Ishikawa (cell line): Measurements from ENCODE around the gene AKIP1.

Experiments used
- CEBPB ChIP-seq: IDR thresholded peaks from 2 replicates; pipeline ENCODE4 v1.6.1; 2012
- CREB1 ChIP-seq: IDR thresholded peaks from 2 replicates; pipeline ENCODE4 v1.6.1; 2012; ENCODE audit warnings: low read depth
- EGR1 ChIP-seq: IDR thresholded peaks from 2 replicates; pipeline ENCODE4 v1.6.1; 2012
- EP300 ChIP-seq: IDR thresholded peaks from 2 replicates; pipeline ENCODE4 v1.6.1; 2012; ENCODE audit warnings: borderline replicate concordance
- FOXM1 ChIP-seq: IDR thresholded peaks from 2 replicates; pipeline ENCODE4 v1.6.1; 2012; ENCODE audit warnings: low read depth, borderline replicate concordance
- MAX ChIP-seq: IDR thresholded peaks from 2 replicates; pipeline ENCODE4 v1.6.1; 2012
- NFIC ChIP-seq: IDR thresholded peaks from 2 replicates; pipeline ENCODE4 v1.6.1; 2012
- RAD21 ChIP-seq: IDR thresholded peaks from 2 replicates; pipeline ENCODE4 v1.6.1; 2012; ENCODE audit warnings: low read depth
- REST ChIP-seq: IDR thresholded peaks from 2 replicates; pipeline ENCODE4 v1.6.1; 2012; ENCODE audit warnings: low read depth, mild to moderate bottlenecking
- TAF1 ChIP-seq: IDR thresholded peaks from 2 replicates; pipeline ENCODE4 v1.6.1; 2012; ENCODE audit warnings: low read depth, mild to moderate bottlenecking
- TCF12 ChIP-seq: IDR thresholded peaks from 2 replicates; pipeline ENCODE4 v1.6.1; 2012; ENCODE audit warnings: low read depth
- TEAD4 ChIP-seq: IDR thresholded peaks from 2 replicates; pipeline ENCODE4 v1.6.1; 2012
- USF1 ChIP-seq: IDR thresholded peaks from 2 replicates; pipeline ENCODE4 v1.6.1; 2012
- YY1 ChIP-seq: IDR thresholded peaks from 2 replicates; pipeline ENCODE4 v1.6.1; 2012; ENCODE audit warnings: low read depth
- ZBTB7A ChIP-seq: IDR thresholded peaks from 2 replicates; pipeline ENCODE4 v1.6.1; 2012; ENCODE audit warnings: low read depth

Gene AKIP1

GRCh38 chr11:8867931-8868631 is 42.9 kb upstream of the AKIP1 start:
- peak; percentile 75; the same call in 1 of the 2 replicates for TF ChIP-seq CEBPB
- no peak for TF ChIP-seq TCF12

GRCh38 chr11:8870411-8871170 is 40.4 kb upstream of the AKIP1 start:
- TF ChIP-seq YY1 (no peak), MAX (peak; percentile 43; the same call in 1 of the 2 replicates)

GRCh38 chr11:8871171-8871775 is 39.7 kb upstream of the AKIP1 start:
- TF ChIP-seq EGR1 = no peak
- TF ChIP-seq TEAD4 = peak; percentile 26; the same call in 1 of the 2 replicates
- TF ChIP-seq MAX = peak; percentile 47; the same call in 1 of the 2 replicates
- no peak for TF ChIP-seq CREB1
- TF ChIP-seq REST = no peak
- TF ChIP-seq YY1 = no peak
- TF ChIP-seq ZBTB7A = no peak
- no peak for TF ChIP-seq CEBPB
- no peak for TF ChIP-seq FOXM1
- TF ChIP-seq RAD21 = no peak
- TF ChIP-seq TCF12 = no peak
- no peak for TF ChIP-seq EP300
- TF ChIP-seq NFIC = no peak
- peak; percentile 82 for TF ChIP-seq USF1
- TF ChIP-seq TAF1 = no peak

- TF ChIP-seq TCF12 (no peak), NFIC (no peak), FOXM1 (no peak), RAD21 (no peak), CEBPB (no peak), REST (no peak), MAX (no peak), ZBTB7A (no peak), USF1 (no peak)
Measured at GRCh38 chr11:8871962-8872361, 39.0 kb upstream of the AKIP1 start.

- TF ChIP-seq MAX = no peak
- no peak for TF ChIP-seq FOXM1
- no peak for TF ChIP-seq EGR1
- no peak for TF ChIP-seq TCF12
- TF ChIP-seq ZBTB7A = no peak
- no peak for TF ChIP-seq EP300
- TF ChIP-seq TEAD4 = no peak
- TF ChIP-seq CEBPB = no peak
- TF ChIP-seq TAF1 = no peak
- TF ChIP-seq YY1 = no peak
- TF ChIP-seq USF1 = no peak
- no peak for TF ChIP-seq RAD21
- no peak for TF ChIP-seq NFIC
- TF ChIP-seq CREB1 = no peak
Measured at GRCh38 chr11:8873741-8874405, 37.1 kb upstream of the AKIP1 start.
